Liver (tissue), 9 donors: Measurements from ENCODE around the gene ARMC7. TPM values are rescaled to one million over a fixed set of nuclear protein-coding genes. Genes with fewer than 3 reads are reported as not detected.

Experiments used
- DNase-seq: peaks from one replicate; pipeline ENCODE4 v3.0.0-alpha.2; 2017; ENCODE audit warnings: low spot score
- H3K27ac ChIP-seq, 2 donors: one replicate each; pipeline ENCODE4 v1.7.0; 2013; ENCODE audit warnings: inconsistent platforms in 2 of 2, low read length in 2 of 2, control low read depth in 1 of 2, low read depth in 1 of 2, mild to moderate bottlenecking in 1 of 2
- H3K27me3 ChIP-seq, 4 donors: one replicate each; pipeline versions ENCODE4 v1.6.1 to v1.7.0; 2013; ENCODE audit warnings: low read length in 3 of 4, inconsistent platforms in 1 of 4, mild to moderate bottlenecking in 1 of 4, moderate library complexity in 1 of 4; ENCODE audit not compliant: control insufficient read depth in 4 of 4, insufficient read depth in 4 of 4
- H3K36me3 ChIP-seq, 4 donors: one replicate each; pipeline versions ENCODE4 v1.6.1 to v1.7.0; 2013; ENCODE audit warnings: low read length in 3 of 4, mild to moderate bottlenecking in 3 of 4, low read depth in 1 of 4, moderate library complexity in 1 of 4; ENCODE audit not compliant: control insufficient read depth in 4 of 4, insufficient read depth in 3 of 4
- H3K4me1 ChIP-seq, 4 donors: one replicate each; pipeline versions ENCODE4 v1.6.1 to v1.7.0; 2013; ENCODE audit warnings: low read length in 3 of 4, mild to moderate bottlenecking in 3 of 4, moderate library complexity in 1 of 4; ENCODE audit not compliant: control insufficient read depth in 4 of 4, insufficient read depth in 4 of 4
- H3K4me3 ChIP-seq, 3 donors: one replicate each; pipeline versions ENCODE4 v1.6.1 to v1.7.0; 2013; ENCODE audit warnings: low read length in 3 of 3, control low read depth in 1 of 3, low read depth in 1 of 3, mild to moderate bottlenecking in 1 of 3
- H3K9ac ChIP-seq, 2 donors: one replicate each; pipeline ENCODE4 v1.7.0; 2013; ENCODE audit warnings: low read length in 2 of 2, mild to moderate bottlenecking in 2 of 2, moderate library complexity in 2 of 2, control low read depth in 1 of 2, low read depth in 1 of 2
- H3K9me3 ChIP-seq, 4 donors: one replicate each; pipeline versions ENCODE4 v1.6.1 to v1.7.0; 2013; ENCODE audit warnings: low read length in 3 of 4; ENCODE audit not compliant: control insufficient read depth in 4 of 4
- ATF3 ChIP-seq: IDR thresholded peaks from 2 replicates; pipeline ENCODE4 v1.6.1; 2016; ENCODE audit warnings: antibody characterized with exemption
- CTCF ChIP-seq: fragments of 150-350 bp; IDR thresholded peaks from 2 replicates; pipeline ENCODE4 v1.5.1; 2017; ENCODE audit warnings: improper control_type of control experiment, low read depth, low read length; ENCODE audit not compliant: missing input control
- FOXA1 ChIP-seq: IDR thresholded peaks from 2 replicates; pipeline ENCODE4 v1.6.1; 2016; ENCODE audit warnings: antibody characterized with exemption
- FOXA2 ChIP-seq: IDR thresholded peaks from 2 replicates; pipeline ENCODE4 v1.6.1; 2016; ENCODE audit warnings: antibody characterized with exemption
- GABPA ChIP-seq, 2 donors: IDR thresholded peaks in 1 of 2; conservative IDR thresholded peaks in 1 of 2; 2 replicates each; pipeline ENCODE4 v1.6.1; 2016; ENCODE audit warnings: antibody characterized with exemption in 2 of 2, mild to moderate bottlenecking in 1 of 2, moderate library complexity in 1 of 2
- HNF4A ChIP-seq, 2 donors: conservative IDR thresholded peaks; 2 replicates each; pipeline ENCODE4 v1.6.1; 2016; ENCODE audit warnings: antibody characterized with exemption in 2 of 2, mild to moderate bottlenecking in 2 of 2
- HNF4G ChIP-seq: IDR thresholded peaks from 2 replicates; pipeline ENCODE4 v1.6.1; 2016; ENCODE audit warnings: antibody characterized with exemption
- JUND ChIP-seq, 2 donors: IDR thresholded peaks; 2 replicates each; pipeline ENCODE4 v1.6.1; 2016; ENCODE audit warnings: antibody characterized with exemption in 2 of 2
- MAX ChIP-seq: IDR thresholded peaks from 2 replicates; pipeline ENCODE4 v1.6.1; 2016; ENCODE audit warnings: antibody characterized with exemption
- NR2F2 ChIP-seq: IDR thresholded peaks from 2 replicates; pipeline ENCODE4 v1.6.1; 2016; ENCODE audit warnings: antibody characterized with exemption
- RAD21 ChIP-seq, 2 donors: IDR thresholded peaks; 2 replicates each; pipeline ENCODE4 v1.6.1; 2016; ENCODE audit warnings: antibody characterized with exemption in 2 of 2, mild to moderate bottlenecking in 2 of 2
- REST ChIP-seq: IDR thresholded peaks from 2 replicates; pipeline ENCODE4 v1.6.1; 2016; ENCODE audit warnings: antibody characterized with exemption, mild to moderate bottlenecking
- RXRA ChIP-seq, 2 donors: IDR thresholded peaks; 2 replicates each; pipeline ENCODE4 v1.6.1; 2017 to 2018; ENCODE audit warnings: antibody characterized with exemption in 2 of 2, mild to moderate bottlenecking in 1 of 2
- SP1 ChIP-seq: IDR thresholded peaks from 2 replicates; pipeline ENCODE4 v1.6.1; 2018; ENCODE audit warnings: antibody characterized with exemption, mild to moderate bottlenecking
- TAF1 ChIP-seq: conservative IDR thresholded peaks from 2 replicates; pipeline ENCODE4 v1.6.1; 2016; ENCODE audit warnings: antibody characterized with exemption, mild to moderate bottlenecking
- YY1 ChIP-seq: IDR thresholded peaks from 2 replicates; pipeline ENCODE4 v1.6.1; 2016; ENCODE audit warnings: antibody characterized with exemption, mild to moderate bottlenecking
- ZBTB33 ChIP-seq: IDR thresholded peaks from 2 replicates; pipeline ENCODE4 v1.6.1; 2016; ENCODE audit warnings: antibody characterized with exemption
- WGBS: extraction: QIAGEN DNeasy Blood & Tissue Kit; methylation state at CpG from one replicate; pipeline ENCODE4 v1.1.7; 2013; 5-methylcytosine and 5-hydroxymethylcytosine counted together
- polyA plus RNA-seq, 2 donors: library from polyadenylated mRNA; stranded (reverse) in 1 of 2; unstranded in 1 of 2; fragments of 200-250 nt in 1 of 2; fragments of >200 nt in 1 of 2; fragmentation: Nextera tagmentation in 1 of 2; extraction: Ambion mirVana in 1 of 2; gene quantifications; one replicate each; pipeline versions ENCODE4 v1.2.1 to v1.2.3, GENCODE V29; 2013 to 2015
- total RNA-seq, 2 donors: library from RNA; depleted of rRNA; stranded (reverse); fragments of >200 nt; gene quantifications; one replicate each; pipeline ENCODE4 v1.2.3, GENCODE V29; 2014
- donor health status: healthy.
- donor health status: healthy.
- donor health status: healthy.
- donor health status: healthy.
- donor health status: healthy.

ARMC7 gene
- total and polyA plus RNA-seq, 4 donors, result 1.7 to 6.6 (median 3.7) TPM

- no peak for TF ChIP-seq MAX
- TF ChIP-seq ZBTB33, result no peak
- no peak for TF ChIP-seq YY1
- TF ChIP-seq CTCF, result no peak
- no peak for TF ChIP-seq SP1
- TF ChIP-seq HNF4G, result no peak
- TF ChIP-seq REST, result no peak
- TF ChIP-seq RXRA (IDR thresholded peaks at IDR 0.05), result no peak
- no peak for TF ChIP-seq HNF4A (conservative IDR thresholded peaks at IDR 0.05)
- TF ChIP-seq FOXA1, result no peak
- no peaks in the 10 kb centered on the region for H3K36me3 ChIP-seq
- 22% methylated on average over 40 of the region's 40 CpGs for WGBS
- peak overlapping the region in 1 of 2 donors; percentile 5 for H3K27ac ChIP-seq
- peak overlapping the region in 1 of 2 donors; percentile 80 for H3K9ac ChIP-seq
- peak overlapping the region; percentile 72 to 87 (median 84) for H3K4me3 ChIP-seq
- no peaks in the 10 kb centered on the region for H3K27me3 ChIP-seq
- DNase-seq, result no peak
- H3K4me1 ChIP-seq, result peaks cover 5 to 35% (median 25%) of the 10 kb centered on the region in 4 donors
- H3K9me3 ChIP-seq, result no peaks in the 10 kb centered on the region
Measured at GRCh38 chr17:75110234-75110937, 617 bp downstream of the ARMC7 start.

- no peak overlapping the region for H3K27ac ChIP-seq
- 89% methylated on average over 7 of the region's 7 CpGs for WGBS
- no peaks in the 10 kb centered on the region for H3K27me3 ChIP-seq
- no peak overlapping the region for H3K9ac ChIP-seq
- no peaks in the 10 kb centered on the region for H3K9me3 ChIP-seq
- H3K4me1 ChIP-seq, result peaks cover 8 to 40% (median 29%) of the 10 kb centered on the region in 4 donors
- H3K4me3 ChIP-seq, result no peak overlapping the region
- no peaks in the 10 kb centered on the region for H3K36me3 ChIP-seq
- DNase-seq, result no peak
- no peak for TF ChIP-seq ZBTB33
- no peak for TF ChIP-seq FOXA2
- TF ChIP-seq TAF1, result no peak
- TF ChIP-seq JUND (IDR thresholded peaks at IDR 0.05), result no peak
- TF ChIP-seq CTCF, result no peak
- TF ChIP-seq SP1, result no peak
- no peak for TF ChIP-seq NR2F2
- no peak for TF ChIP-seq HNF4A (conservative IDR thresholded peaks at IDR 0.05)
- TF ChIP-seq GABPA (IDR thresholded peaks at IDR 0.05 in 1 of 2, conservative IDR thresholded peaks at IDR 0.05 in 1 of 2), result no peak
- no peak for TF ChIP-seq FOXA1
- no peak for TF ChIP-seq RAD21 (IDR thresholded peaks at IDR 0.05)
- no peak for TF ChIP-seq RXRA (IDR thresholded peaks at IDR 0.05)
- no peak for TF ChIP-seq HNF4G
- no peak for TF ChIP-seq MAX
- TF ChIP-seq ATF3, result no peak
- no peak for TF ChIP-seq YY1
Measured at GRCh38 chr17:75111777-75112335, 2.1 kb downstream of the ARMC7 start.
